OCI-LY3 (cell line): ENCODE results near the gene ASMTL.

Experiments used
- EZH2phosphoT487 ChIP-seq: fragments of 200-600 bp; shearing (Covaris generic); IDR thresholded peaks from 2 replicates; pipeline ENCODE4 v1.6.1; 2018; ENCODE audit warnings: antibody characterized with exemption, mixed run types, low read depth
- TF ChIP-seq, protein P1 (sequence below): fragments of 200-600, 300-600 bp; sonication (generic); IDR thresholded peaks from 2 replicates; pipeline ENCODE4 v1.5.1; 2014; ENCODE audit warnings: antibody characterized with exemption, low read length, low read depth

DNA sequence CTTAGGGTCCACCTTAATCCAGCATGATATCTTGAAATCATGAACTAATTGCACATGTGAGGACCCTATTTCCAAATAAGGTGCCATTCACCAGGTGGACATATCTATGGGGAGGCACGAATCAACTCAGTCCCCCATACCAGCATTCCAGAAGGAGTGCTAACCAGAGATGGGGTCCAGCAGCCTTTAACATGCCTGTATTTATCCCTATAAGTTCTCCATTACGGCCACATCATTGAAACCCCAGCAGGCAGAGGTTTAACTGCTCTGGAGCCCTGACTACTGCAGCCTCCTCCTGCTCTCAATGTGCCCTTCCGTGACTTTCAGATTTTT lies 3.2 kb upstream of the ASMTL start:
- TF ChIP-seq, protein P1, sequence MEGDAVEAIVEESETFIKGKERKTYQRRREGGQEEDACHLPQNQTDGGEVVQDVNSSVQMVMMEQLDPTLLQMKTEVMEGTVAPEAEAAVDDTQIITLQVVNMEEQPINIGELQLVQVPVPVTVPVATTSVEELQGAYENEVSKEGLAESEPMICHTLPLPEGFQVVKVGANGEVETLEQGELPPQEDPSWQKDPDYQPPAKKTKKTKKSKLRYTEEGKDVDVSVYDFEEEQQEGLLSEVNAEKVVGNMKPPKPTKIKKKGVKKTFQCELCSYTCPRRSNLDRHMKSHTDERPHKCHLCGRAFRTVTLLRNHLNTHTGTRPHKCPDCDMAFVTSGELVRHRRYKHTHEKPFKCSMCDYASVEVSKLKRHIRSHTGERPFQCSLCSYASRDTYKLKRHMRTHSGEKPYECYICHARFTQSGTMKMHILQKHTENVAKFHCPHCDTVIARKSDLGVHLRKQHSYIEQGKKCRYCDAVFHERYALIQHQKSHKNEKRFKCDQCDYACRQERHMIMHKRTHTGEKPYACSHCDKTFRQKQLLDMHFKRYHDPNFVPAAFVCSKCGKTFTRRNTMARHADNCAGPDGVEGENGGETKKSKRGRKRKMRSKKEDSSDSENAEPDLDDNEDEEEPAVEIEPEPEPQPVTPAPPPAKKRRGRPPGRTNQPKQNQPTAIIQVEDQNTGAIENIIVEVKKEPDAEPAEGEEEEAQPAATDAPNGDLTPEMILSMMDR, result no peak
- TF ChIP-seq EZH2phosphoT487, result no peak
